GM10266 (cell line): Measurements from ENCODE around the gene ADGRV1.

Source experiments
- DNase-seq: peaks from one replicate; pipeline ENCODE4 v3.0.0; 2012; ENCODE audit errors: extremely low spot score
- CTCF ChIP-seq: IDR thresholded peaks from 2 replicates; pipeline ENCODE4 v1.5.1; 2012; ENCODE audit warnings: mild to moderate bottlenecking, low read depth; ENCODE audit not compliant: control insufficient read depth, insufficient read depth; ENCODE audit errors: missing control alignments

Gene ADGRV1

GRCh38 chr5:90985341-90985740, 426.7 kb downstream of the ADGRV1 start:
- DNase-seq: no peak
- TF ChIP-seq CTCF: no peak

- no peak for TF ChIP-seq CTCF
- DNase-seq: no peak
These were observed 429.1 kb downstream of the ADGRV1 start for GRCh38 chr5:90987726-90988125.

- DNase-seq: no peak
- TF ChIP-seq CTCF: no peak
These were observed 432.6 kb downstream of the ADGRV1 start for GRCh38 chr5:90991201-90991600.

- no peak for DNase-seq
- no peak for TF ChIP-seq CTCF
These were observed 436.2 kb downstream of the ADGRV1 start for GRCh38 chr5:90994796-90995195.

GRCh38 chr5:90996089-90996488, 437.5 kb downstream of the ADGRV1 start:
- no peak for DNase-seq

GRCh38 chr5:90997082-90997481, 438.5 kb downstream of the ADGRV1 start:
- no peak for DNase-seq
- no peak for TF ChIP-seq CTCF

More at GRCh38 chr5:90996089-90996488, 437.5 kb downstream of the ADGRV1 start:
- no peak for TF ChIP-seq CTCF

- no peak for TF ChIP-seq CTCF
- no peak for DNase-seq
These were observed 442.1 kb downstream of the ADGRV1 start for GRCh38 chr5:91000743-91001142.
